ENCODE results near the gene SERPINA1. TPM values are rescaled to one million over a fixed set of nuclear protein-coding genes. Genes with fewer than 3 reads are reported as not detected.

The SERPINA1 gene
- total and polyA plus RNA-seq, 2 of the 13 experiments (the other 11 are each of a cell fraction or from before 2014, with no cell fraction given) = 3,266 to 11,015 TPM

DNA sequence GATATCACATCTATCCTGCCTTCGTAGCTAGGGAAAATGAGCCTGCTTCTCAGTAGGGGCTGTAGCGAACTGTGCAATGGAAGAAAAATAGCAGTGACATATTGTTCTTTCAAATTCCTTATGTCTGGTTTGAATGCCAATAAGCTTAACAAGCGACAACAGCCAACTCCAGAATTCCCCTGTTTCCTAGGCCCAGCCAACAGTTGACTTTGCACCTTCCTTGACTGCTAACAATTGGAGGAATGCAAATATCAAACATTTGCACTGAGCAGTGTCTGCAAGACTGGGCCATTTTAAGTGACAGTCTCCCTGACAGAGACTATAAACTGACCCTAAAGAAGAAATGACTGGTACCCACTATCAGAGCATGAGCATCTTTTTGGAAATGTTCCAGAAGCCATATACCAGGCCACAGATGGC, 12.0 kb upstream of the SERPINA1 start (continued):
- TF ChIP-seq, protein P1, sequence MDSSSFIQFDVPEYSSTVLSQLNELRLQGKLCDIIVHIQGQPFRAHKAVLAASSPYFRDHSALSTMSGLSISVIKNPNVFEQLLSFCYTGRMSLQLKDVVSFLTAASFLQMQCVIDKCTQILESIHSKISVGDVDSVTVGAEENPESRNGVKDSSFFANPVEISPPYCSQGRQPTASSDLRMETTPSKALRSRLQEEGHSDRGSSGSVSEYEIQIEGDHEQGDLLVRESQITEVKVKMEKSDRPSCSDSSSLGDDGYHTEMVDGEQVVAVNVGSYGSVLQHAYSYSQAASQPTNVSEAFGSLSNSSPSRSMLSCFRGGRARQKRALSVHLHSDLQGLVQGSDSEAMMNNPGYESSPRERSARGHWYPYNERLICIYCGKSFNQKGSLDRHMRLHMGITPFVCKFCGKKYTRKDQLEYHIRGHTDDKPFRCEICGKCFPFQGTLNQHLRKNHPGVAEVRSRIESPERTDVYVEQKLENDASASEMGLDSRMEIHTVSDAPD (CRISPR knock-in tag; IDR thresholded peaks at IDR 0.05) = 0 out of 2 replicates have a peak, but pooled peaks have one; percentile 13
- peak; percentile 45; the same call in 1 of the 2 replicates for TF ChIP-seq FOXO1 (CRISPR knock-in tag; IDR thresholded peaks at IDR 0.05)
- no peak for TF ChIP-seq ZNF350 (CRISPR knock-in tag; IDR thresholded peaks at IDR 0.05; ENCODE audit: borderline replicate concordance, low read depth)
- TF ChIP-seq, protein P2, sequence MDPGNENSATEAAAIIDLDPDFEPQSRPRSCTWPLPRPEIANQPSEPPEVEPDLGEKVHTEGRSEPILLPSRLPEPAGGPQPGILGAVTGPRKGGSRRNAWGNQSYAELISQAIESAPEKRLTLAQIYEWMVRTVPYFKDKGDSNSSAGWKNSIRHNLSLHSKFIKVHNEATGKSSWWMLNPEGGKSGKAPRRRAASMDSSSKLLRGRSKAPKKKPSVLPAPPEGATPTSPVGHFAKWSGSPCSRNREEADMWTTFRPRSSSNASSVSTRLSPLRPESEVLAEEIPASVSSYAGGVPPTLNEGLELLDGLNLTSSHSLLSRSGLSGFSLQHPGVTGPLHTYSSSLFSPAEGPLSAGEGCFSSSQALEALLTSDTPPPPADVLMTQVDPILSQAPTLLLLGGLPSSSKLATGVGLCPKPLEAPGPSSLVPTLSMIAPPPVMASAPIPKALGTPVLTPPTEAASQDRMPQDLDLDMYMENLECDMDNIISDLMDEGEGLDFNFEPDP (CRISPR knock-in tag; conservative IDR thresholded peaks at IDR 0.05) = no peak
- peak; percentile 62; the same call in 1 of the 2 replicates for TF ChIP-seq ERF (CRISPR knock-in tag; IDR thresholded peaks at IDR 0.05)
- TF ChIP-seq GFI1 (CRISPR knock-in tag; IDR thresholded peaks at IDR 0.05; ENCODE audit: borderline replicate concordance) = 0 out of 2 replicates have a peak, but pooled peaks have one; percentile 13
- no peak for TF ChIP-seq SALL2 (CRISPR knock-in tag; IDR thresholded peaks at IDR 0.05)
- TF ChIP-seq RXRA (CRISPR knock-in tag; IDR thresholded peaks at IDR 0.05) = no peak; the same call in 1 of the 2 replicates
- TF ChIP-seq SP4 (CRISPR knock-in tag; IDR thresholded peaks at IDR 0.05) = no peak
- no peak for TF ChIP-seq ATF7 (IDR thresholded peaks at IDR 0.05)
- TF ChIP-seq ATF7 (CRISPR knock-in tag; IDR thresholded peaks at IDR 0.05) = no peak; the same call in 1 of the 2 replicates
- TF ChIP-seq ADNP (CRISPR knock-in tag; IDR thresholded peaks at IDR 0.05) = no peak
- TF ChIP-seq STAG1 (CRISPR knock-in tag; IDR thresholded peaks at IDR 0.05) = no peak
- TF ChIP-seq TBP (CRISPR knock-in tag; IDR thresholded peaks at IDR 0.05) = no peak
- TF ChIP-seq REXO4 (CRISPR knock-in tag; IDR thresholded peaks at IDR 0.05; ENCODE audit: borderline replicate concordance) = no peak
- no peak for TF ChIP-seq JDP2 (CRISPR knock-in tag; IDR thresholded peaks at IDR 0.05; ENCODE audit: borderline replicate concordance)
- TF ChIP-seq HMG20A (CRISPR knock-in tag; IDR thresholded peaks at IDR 0.05; ENCODE audit: borderline replicate concordance) = peak; percentile 72; the same call in 1 of the 2 replicates
- TF ChIP-seq, protein P3, sequence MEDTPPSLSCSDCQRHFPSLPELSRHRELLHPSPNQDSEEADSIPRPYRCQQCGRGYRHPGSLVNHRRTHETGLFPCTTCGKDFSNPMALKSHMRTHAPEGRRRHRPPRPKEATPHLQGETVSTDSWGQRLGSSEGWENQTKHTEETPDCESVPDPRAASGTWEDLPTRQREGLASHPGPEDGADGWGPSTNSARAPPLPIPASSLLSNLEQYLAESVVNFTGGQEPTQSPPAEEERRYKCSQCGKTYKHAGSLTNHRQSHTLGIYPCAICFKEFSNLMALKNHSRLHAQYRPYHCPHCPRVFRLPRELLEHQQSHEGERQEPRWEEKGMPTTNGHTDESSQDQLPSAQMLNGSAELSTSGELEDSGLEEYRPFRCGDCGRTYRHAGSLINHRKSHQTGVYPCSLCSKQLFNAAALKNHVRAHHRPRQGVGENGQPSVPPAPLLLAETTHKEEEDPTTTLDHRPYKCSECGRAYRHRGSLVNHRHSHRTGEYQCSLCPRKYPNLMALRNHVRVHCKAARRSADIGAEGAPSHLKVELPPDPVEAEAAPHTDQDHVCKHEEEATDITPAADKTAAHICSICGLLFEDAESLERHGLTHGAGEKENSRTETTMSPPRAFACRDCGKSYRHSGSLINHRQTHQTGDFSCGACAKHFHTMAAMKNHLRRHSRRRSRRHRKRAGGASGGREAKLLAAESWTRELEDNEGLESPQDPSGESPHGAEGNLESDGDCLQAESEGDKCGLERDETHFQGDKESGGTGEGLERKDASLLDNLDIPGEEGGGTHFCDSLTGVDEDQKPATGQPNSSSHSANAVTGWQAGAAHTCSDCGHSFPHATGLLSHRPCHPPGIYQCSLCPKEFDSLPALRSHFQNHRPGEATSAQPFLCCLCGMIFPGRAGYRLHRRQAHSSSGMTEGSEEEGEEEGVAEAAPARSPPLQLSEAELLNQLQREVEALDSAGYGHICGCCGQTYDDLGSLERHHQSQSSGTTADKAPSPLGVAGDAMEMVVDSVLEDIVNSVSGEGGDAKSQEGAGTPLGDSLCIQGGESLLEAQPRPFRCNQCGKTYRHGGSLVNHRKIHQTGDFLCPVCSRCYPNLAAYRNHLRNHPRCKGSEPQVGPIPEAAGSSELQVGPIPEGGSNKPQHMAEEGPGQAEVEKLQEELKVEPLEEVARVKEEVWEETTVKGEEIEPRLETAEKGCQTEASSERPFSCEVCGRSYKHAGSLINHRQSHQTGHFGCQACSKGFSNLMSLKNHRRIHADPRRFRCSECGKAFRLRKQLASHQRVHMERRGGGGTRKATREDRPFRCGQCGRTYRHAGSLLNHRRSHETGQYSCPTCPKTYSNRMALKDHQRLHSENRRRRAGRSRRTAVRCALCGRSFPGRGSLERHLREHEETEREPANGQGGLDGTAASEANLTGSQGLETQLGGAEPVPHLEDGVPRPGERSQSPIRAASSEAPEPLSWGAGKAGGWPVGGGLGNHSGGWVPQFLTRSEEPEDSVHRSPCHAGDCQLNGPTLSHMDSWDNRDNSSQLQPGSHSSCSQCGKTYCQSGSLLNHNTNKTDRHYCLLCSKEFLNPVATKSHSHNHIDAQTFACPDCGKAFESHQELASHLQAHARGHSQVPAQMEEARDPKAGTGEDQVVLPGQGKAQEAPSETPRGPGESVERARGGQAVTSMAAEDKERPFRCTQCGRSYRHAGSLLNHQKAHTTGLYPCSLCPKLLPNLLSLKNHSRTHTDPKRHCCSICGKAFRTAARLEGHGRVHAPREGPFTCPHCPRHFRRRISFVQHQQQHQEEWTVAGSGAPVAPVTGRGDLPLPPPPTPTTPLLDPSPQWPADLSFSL (CRISPR knock-in tag; IDR thresholded peaks at IDR 0.05) = no peak
- peak; percentile 70 for TF ChIP-seq ISL2 (CRISPR knock-in tag; IDR thresholded peaks at IDR 0.05)
- TF ChIP-seq ZNF564 (CRISPR knock-in tag; IDR thresholded peaks at IDR 0.05) = no peak
- TF ChIP-seq U2AF1 (optimal IDR thresholded peaks at IDR 0.05; ENCODE audit: low read depth, low read length) = no peak
- no peak for TF ChIP-seq SMAD1 (CRISPR knock-in tag; IDR thresholded peaks at IDR 0.05; ENCODE audit: borderline replicate concordance, low read depth)
- TF ChIP-seq MBD4 (IDR thresholded peaks at IDR 0.05; ENCODE audit: borderline replicate concordance, low read length) = no peak
- TF ChIP-seq ZNF615 (CRISPR knock-in tag; IDR thresholded peaks at IDR 0.05; ENCODE audit: borderline replicate concordance) = no peak
